Umbilical cord (tissue), 2 donors: ENCODE data around the gene TMEM218. TPM values are rescaled to one million over a fixed set of nuclear protein-coding genes. Genes with fewer than 3 reads are reported as not detected.
"Not testable (repeated sequence)": the region's sequence is repeated elsewhere in the genome, so short reads cannot be mapped to it uniquely, and the experiment has no call there.

Experiments
- DNase-seq: peaks from one replicate; pipeline ENCODE4 v3.0.0-alpha.2; 2015; ENCODE audit warnings: low spot score
- total RNA-seq: library from RNA; depleted of rRNA; stranded (reverse); fragments of >200 nt; gene quantifications from one replicate; pipeline ENCODE4 v1.2.3, GENCODE V29; 2014; ENCODE audit warnings: low replicate concordance; ENCODE audit not compliant: insufficient read depth

TMEM218 gene
- total RNA-seq, 1 donor from 2014 or later, result 48.6 TPM

DNA sequence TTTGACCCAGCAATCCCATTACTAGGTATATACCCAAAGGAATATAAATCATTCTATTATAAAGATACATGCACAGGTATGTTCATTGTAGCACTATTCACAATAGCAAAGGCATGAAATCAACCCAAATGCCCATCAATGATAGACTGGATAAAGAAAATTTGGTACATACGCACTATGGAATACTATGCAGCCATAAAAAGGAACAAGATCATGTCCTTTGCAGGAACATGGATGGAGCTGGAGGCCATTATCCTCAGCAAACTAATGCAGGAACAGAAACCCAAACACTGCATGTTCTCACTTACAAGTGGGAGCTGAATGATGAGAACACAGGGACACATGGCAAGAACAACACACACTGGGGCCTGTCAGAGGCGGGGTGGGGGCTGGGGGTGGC is 55.3 kb downstream of the TMEM218 start:
- not testable (repeated sequence) for DNase-seq

DNA sequence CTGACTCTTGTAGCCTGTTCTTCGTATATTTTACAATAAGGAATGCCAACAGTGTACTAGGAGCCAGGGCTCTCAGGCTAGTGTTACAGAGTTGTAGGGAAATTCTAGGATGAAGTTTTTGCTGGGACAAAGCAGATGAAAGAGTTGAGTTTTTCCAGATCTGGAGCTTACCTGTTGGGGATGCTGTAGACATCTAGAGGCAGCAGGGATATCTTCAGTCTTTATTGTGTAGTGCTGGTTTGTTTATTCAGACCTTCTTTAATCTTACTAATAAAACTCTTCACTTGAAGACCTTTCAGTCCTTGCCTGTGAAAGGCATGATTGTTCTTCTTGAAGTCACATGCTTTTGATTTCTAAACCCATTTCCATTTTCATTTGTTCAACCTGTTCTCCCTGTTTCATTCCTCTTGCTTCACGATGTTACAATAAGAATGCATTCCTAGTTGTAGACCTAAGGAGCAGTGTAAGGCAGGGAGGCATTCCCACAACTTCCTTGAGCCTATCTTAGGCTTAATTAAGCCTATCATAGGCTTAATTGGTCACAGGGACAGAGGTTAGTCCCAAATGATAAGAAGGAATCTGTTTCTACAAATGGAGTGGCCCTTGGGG is 56.2 kb downstream of the TMEM218 start:
- DNase-seq, result no peak

DNA sequence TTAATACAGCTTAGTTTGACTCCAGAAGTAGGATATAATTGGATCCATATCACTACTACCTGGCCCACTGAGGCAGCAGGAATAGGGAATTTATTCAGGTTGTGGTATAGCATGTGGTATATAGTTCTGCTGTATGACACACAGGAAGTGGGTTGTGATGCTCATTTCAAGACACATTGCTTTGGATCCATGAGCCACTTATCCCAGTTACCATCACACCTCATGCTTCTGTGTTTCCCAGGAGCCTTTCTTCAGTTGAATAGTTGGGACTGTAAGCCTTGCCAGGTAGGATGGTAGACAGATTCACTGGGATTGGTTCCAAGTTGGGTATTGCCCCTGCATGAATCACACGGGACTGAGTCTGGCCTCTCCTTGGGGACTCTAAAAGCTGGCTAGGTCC is 58.3 kb downstream of the TMEM218 start:
- DNase-seq, result no peak

DNA sequence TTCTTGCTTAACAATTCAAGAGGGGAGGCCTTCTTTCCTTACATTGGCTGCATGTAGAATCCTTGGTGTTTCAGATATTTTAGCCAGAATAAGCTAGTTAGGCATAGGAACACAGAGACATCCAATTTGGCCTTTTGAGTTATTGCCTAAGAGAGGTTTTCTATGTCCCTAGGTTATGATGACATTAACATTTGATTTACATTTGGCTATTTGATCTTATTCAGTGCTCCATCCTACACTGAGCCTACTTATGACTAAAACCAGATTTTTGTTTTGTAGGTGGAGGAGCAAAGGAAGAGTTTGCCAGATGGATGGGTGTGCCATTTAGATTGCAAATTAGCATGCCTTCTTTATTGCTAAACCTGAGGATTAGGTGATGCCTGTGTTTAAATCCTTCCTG is 59.4 kb downstream of the TMEM218 start:
- no peak for DNase-seq

DNA sequence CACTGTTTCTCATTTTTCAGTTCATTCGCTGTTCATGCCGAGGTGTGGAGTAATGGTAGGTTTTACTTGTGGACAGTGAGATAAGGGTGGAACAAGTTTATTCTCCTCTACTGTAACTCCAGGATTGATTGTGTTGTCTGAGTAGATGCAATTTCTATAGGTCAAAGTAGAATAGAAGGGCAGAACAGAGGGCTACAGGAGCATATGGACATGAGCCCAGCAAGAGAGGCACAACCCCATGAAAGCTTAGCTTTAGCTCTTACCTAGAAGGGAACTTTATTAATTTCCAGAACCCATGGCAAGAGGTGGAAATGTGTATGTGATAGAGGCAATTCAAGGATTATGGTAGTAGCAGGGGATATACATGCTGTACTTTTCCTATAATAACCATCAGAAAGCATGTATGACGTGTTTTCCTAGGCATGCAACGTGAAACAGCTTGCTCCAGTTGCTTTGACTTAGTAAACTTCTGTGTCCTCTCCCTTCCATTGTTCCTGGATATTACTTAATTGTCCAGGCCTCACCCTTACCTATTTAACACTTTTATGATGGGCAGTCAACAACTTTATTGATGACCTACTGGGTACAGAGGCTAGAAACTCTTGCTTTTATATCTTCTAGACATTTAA is 62.1 kb downstream of the TMEM218 start:
- DNase-seq, result no peak

Other genes with a start within 250 kb of the TMEM218 start
- 17.3 TPM for gene ROBO3, start 246.2 kb downstream of the TMEM218 start, total RNA-seq
- gene ROBO4, start 213.8 kb downstream of the TMEM218 start, total RNA-seq, result 13.0 TPM
- gene HEPN1, start 192.4 kb downstream of the TMEM218 start, total RNA-seq, result not detected
- gene HEPACAM, start 175.6 kb downstream of the TMEM218 start, total RNA-seq, result 1.9 TPM
- gene CCDC15, start 157.4 kb downstream of the TMEM218 start, total RNA-seq, result 8.7 TPM
- 8.2 TPM for gene SLC37A2, start 48.3 kb downstream of the TMEM218 start, total RNA-seq
- gene PKNOX2, start 53.1 kb upstream of the TMEM218 start, total RNA-seq, result 31.8 TPM